GM10248 (cell line): Measurements from ENCODE around the gene MPPE1.

Source experiments
- CTCF ChIA-PET: fragments of 300-600 bp; sonication (Branson Sonifier 250); formaldehyde crosslinking; extraction: SDS; loops from one replicate; lab custom pipeline; 2021; ENCODE audit warnings: antibody characterized with exemption; lab: Yijun Ruan, JAX
- POLR2A ChIA-PET: fragments of 350-650 bp; sonication (Branson Sonifier 250); formaldehyde crosslinking; extraction: SDS; loops from one replicate; lab custom pipeline; 2020; ENCODE audit warnings: antibody characterized with exemption; lab: Yijun Ruan, JAX
- DNase-seq: peaks from one replicate; pipeline ENCODE4 v3.0.0; 2012; ENCODE audit errors: extremely low spot score
- CTCF ChIP-seq: IDR thresholded peaks from 2 replicates; pipeline ENCODE4 v1.5.1; 2012; ENCODE audit warnings: mild to moderate bottlenecking, low read depth; ENCODE audit errors: extremely low read depth, missing control alignments, control extremely low read depth

Gene MPPE1

GRCh38 chr18:11866764-11867163, 41.4 kb downstream of the MPPE1 start:
- ChIA-PET CTCF (no interaction called here), POLR2A (no interaction called here)
- DNase-seq: no peak

GRCh38 chr18:11866329-11866728, 41.8 kb downstream of the MPPE1 start:
- POLR2A ChIA-PET: no interaction called here
- no peak for TF ChIP-seq CTCF
- CTCF ChIA-PET: no interaction called here
- no peak for DNase-seq

More at GRCh38 chr18:11866764-11867163, 41.4 kb downstream of the MPPE1 start:
- no peak for TF ChIP-seq CTCF

DNA sequence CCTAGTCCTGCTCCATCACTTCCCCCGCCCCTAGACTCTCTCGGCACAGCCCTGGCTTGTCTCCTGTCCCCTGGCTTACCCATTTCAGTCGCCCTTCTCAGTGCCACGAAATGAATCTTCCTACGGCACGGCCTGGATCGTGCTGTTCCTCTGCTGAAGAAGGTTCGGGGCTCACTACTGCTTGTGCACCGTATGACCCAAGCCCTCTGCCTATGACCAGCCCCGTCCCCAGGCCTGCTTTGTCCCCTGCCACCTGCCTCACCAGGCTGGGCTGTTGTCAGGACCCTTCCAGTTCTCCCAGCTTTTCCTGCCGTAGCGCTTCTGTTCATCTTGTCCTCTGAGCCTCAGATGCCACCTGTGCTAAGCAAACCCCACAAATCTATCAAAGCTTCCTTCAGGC, 43.0 kb downstream of the MPPE1 start:
- ChIA-PET POLR2A (no interaction called here), CTCF (interaction anchor here (1.4 kb wide), 1 partner anchor 174 kb away, joined by 3 read pairs; no protein-coding TSS in a partner anchor)
- no peak for DNase-seq
- no peak for TF ChIP-seq CTCF

GRCh38 chr18:11864471-11864870, 43.6 kb downstream of the MPPE1 start:
- POLR2A ChIA-PET: no interaction called here
- no peak for TF ChIP-seq CTCF
- CTCF ChIA-PET: interaction anchor here (1.4 kb wide), 1 partner anchor 174 kb away, joined by 3 read pairs; no protein-coding TSS in a partner anchor
- no peak for DNase-seq

GRCh38 chr18:11862468-11863137, 45.5 kb downstream of the MPPE1 start:
- ChIA-PET CTCF (no interaction called here), POLR2A (no interaction called here)
- TF ChIP-seq CTCF: no peak
- no peak for DNase-seq

DNA sequence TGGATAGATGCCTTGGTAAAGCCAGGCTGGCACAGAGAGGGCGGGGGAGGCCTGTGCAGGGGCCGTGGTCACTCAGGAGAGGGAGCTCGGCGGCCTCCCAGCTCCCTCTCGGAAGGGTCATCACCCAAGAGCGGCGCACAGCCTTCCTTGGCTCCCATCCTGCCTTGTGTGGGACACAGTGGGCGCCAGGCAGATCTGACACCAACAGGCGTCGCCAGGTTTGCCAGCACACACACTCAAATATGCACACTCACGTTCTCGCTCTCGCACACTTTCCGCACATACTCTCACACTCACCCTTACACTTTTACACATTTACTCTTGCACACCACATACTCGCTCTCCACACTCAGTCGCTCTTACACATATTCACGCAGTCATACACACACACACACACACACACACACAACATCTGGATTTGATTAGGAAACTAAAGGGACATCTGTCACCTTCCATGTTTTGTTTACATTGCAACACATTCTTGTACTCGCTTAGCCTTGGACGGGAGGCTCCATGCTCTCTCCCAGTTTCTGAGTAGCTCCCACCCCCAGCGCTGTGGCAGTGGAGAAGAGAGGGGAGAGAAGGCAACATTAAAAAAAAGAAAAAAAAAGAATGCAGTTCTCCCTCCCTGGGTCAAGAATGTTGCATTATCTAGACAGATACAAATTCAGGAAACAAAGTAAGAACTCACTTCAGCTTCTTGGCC, 46.4 kb downstream of the MPPE1 start:
- POLR2A ChIA-PET: no interaction called here
- CTCF ChIA-PET: interaction anchor here (0.8 kb wide), 1 partner anchor 136 kb away, joined by 3 read pairs; no protein-coding TSS in a partner anchor
- DNase-seq: no peak
- TF ChIP-seq CTCF: no peak
